Raji (cell line): ENCODE data around the gene RPUSD4.

ENCODE experiments used
- POLR2A ChIP-seq: IDR thresholded peaks from 2 replicates; pipeline ENCODE4 v1.6.1; 2011; ENCODE audit warnings: low read depth, low read length, control low read depth; ENCODE audit not compliant: insufficient read depth

The RPUSD4 gene

DNA sequence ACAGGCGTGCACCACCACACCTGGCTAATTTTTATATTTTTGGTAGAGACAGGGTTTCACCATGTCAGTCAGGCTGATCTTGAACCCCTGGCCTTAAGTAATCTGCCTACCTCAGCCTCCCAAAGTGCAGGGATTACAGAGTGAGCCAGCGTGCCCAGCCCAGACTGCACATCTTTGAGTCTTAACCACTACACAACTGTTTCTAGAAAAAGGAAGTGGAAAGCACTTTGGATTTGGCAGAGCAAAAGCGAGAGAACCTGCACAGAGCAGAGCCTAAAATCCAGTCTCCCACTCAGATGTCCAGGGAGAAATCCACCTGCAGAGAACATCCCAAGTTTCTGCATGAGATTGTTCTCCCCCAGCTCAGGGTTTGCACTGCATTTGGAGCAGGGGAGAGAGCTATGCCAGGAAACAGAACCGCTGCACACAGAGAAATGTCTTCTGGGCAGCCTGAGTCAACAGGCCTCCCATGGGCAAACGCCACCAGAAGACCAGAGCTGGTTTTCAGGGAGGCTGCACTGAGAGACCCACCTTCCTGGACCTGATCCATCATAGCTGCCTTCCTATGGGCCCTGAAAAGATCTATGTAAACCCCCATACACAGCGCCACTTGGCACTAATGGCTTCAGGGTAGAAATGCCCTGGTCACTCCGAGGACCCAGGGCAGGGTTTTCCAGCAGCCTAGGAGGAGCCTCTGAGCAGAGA, 54.0 kb downstream of the RPUSD4 start:
- TF ChIP-seq POLR2A, result no peak

DNA sequence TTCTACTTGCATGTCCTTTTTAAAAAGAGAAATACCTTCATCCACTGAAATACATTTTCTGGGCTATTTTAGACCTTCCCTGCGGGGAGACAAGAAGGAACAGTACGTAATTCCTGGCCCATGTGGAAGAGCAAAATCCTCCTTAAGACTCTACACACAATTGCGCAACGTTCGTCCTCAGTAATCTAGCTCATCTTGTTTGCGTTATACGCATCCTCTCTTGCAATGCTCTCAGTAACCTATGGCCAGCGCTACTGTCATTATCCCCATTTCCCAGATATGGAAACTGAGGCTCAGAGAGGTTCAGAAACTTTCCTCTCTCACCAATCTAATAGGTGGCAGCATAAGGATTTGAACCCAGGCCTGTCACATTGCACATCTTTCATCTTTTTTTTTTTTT, 54.6 kb downstream of the RPUSD4 start:
- no peak for TF ChIP-seq POLR2A

- no peak for TF ChIP-seq POLR2A
Measured at GRCh38 chr11:126155402-126156187, 55.9 kb downstream of the RPUSD4 start.

GRCh38 chr11:126154691-126155090, 56.8 kb downstream of the RPUSD4 start:
- no peak for TF ChIP-seq POLR2A

GRCh38 chr11:126153972-126154371, 57.5 kb downstream of the RPUSD4 start:
- no peak for TF ChIP-seq POLR2A

DNA sequence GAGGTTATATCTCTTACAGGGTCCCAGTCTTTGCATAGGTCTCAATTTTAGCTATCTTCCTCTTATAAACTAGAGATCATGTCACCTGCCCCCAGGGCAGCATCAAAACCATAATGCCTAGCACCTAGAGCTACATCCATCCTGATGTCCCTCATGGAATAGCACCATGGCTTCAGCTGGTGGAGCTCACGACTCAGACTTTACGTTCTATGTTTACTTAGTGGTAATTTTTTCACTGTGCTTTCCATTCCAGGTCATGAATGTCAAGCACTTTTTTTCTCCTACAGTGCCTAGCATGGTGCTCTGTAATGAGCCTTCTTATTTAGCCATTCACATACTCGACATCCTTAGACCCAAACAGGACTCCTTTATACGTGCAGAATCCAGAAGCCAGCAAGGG, 58.4 kb downstream of the RPUSD4 start:
- no peak for TF ChIP-seq POLR2A

GRCh38 chr11:126152586-126152985, 58.9 kb downstream of the RPUSD4 start:
- no peak for TF ChIP-seq POLR2A

DNA sequence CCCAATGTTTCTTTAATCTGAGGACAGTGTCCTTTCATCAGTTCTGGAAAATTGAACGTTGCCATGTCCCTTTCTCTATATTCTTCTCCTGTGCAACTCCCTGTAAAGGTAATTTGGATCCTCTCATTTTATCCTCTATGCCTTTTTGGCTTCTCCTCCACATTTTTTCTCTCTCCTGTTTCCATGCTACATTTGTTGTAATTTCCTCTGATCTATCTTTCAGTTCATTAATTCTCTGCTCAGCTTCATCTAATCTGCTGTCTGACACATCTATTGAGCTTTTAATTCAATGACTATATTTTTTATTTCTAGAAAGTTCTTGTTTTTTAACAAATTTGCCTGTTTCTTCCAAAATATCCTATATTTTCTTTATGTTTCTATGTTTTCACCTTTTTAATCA, 59.3 kb downstream of the RPUSD4 start:
- no peak for TF ChIP-seq POLR2A
